HepG2 (cell line): ENCODE data around the gene HLA-DOA. TPM values are rescaled to one million over a fixed set of nuclear protein-coding genes. Genes with fewer than 3 reads are reported as not detected.

ENCODE experiments used
- EP300 ChIP-seq, 3 experiments: sonication (generic) in 1 of 3; formaldehyde crosslinking in 1 of 3; IDR thresholded peaks; 2 replicates each; pipeline versions ENCODE4 v1.5.1 to v1.6.1; 2011 to 2020; ENCODE audit warnings: low read depth in 2 of 3, low read length in 2 of 3, borderline replicate concordance in 1 of 3, improper control_type of control experiment in 1 of 3, mild to moderate bottlenecking in 1 of 3, missing genetic modification reagents in 1 of 3, moderate library complexity in 1 of 3
- FOXK1 ChIP-seq: sonication (generic); formaldehyde crosslinking; IDR thresholded peaks from 2 replicates; pipeline ENCODE4 v1.4.0; 2020; ENCODE audit warnings: low read depth, missing genetic modification reagents, borderline replicate concordance
- FOXO1 ChIP-seq: sonication (generic); formaldehyde crosslinking; IDR thresholded peaks from 2 replicates; pipeline ENCODE4 v1.4.0; 2020; ENCODE audit warnings: missing genetic modification reagents
- KDM6A ChIP-seq: IDR thresholded peaks from 2 replicates; pipeline ENCODE4 v1.6.1; 2016; ENCODE audit warnings: low read depth
- MYC ChIP-seq: sonication (generic); formaldehyde crosslinking; IDR thresholded peaks from 2 replicates; pipeline ENCODE4 v1.9.0; 2021; ENCODE audit warnings: missing genetic modification reagents, borderline replicate concordance
- MZF1 ChIP-seq: sonication (generic); formaldehyde crosslinking; IDR thresholded peaks from 2 replicates; pipeline ENCODE4 v1.8.1; 2023; ENCODE audit warnings: mild to moderate bottlenecking, missing genetic modification reagents, borderline replicate concordance
- NFYC ChIP-seq: IDR thresholded peaks from 2 replicates; pipeline ENCODE4 v1.6.1; 2016; ENCODE audit warnings: missing genetic modification reagents, missing compliant biosample characterization
- NR3C1 ChIP-seq: sonication (generic); formaldehyde crosslinking; IDR thresholded peaks from 2 replicates; pipeline ENCODE4 v1.4.0; 2020; ENCODE audit warnings: missing genetic modification reagents
- PHF5A ChIP-seq: IDR thresholded peaks from one replicate; pipeline ENCODE4 v1.6.1; 2018; ENCODE audit warnings: low read depth, missing genetic modification reagents; ENCODE audit not compliant: unreplicated experiment
- RBM39 ChIP-seq: fragments of 200-400 bp; formaldehyde crosslinking; IDR thresholded peaks from one replicate; pipeline ENCODE4 v1.6.1; 2018; ENCODE audit warnings: antibody characterized with exemption, mild to moderate bottlenecking, low read depth, low read length; ENCODE audit not compliant: poor library complexity, severe bottlenecking
- ZFP37 ChIP-seq: sonication (generic); formaldehyde crosslinking; IDR thresholded peaks from 2 replicates; pipeline ENCODE4 v1.4.0; 2020; ENCODE audit warnings: missing genetic modification reagents, borderline replicate concordance
- ZNF205 ChIP-seq: IDR thresholded peaks from 2 replicates; pipeline ENCODE4 v1.6.1; 2018; ENCODE audit warnings: missing biosample characterization, missing genetic modification reagents
- ZNF530 ChIP-seq: sonication (generic); formaldehyde crosslinking; IDR thresholded peaks from 2 replicates; pipeline ENCODE4 v1.5.0; 2020; ENCODE audit warnings: low read depth, mild to moderate bottlenecking, missing genetic modification reagents
- ZNF558 ChIP-seq: sonication (generic); formaldehyde crosslinking; IDR thresholded peaks from 2 replicates; pipeline ENCODE4 v1.9.0; 2022; ENCODE audit warnings: mild to moderate bottlenecking, missing genetic modification reagents, borderline replicate concordance
- ZNF775 ChIP-seq: sonication (generic); formaldehyde crosslinking; IDR thresholded peaks from 2 replicates; pipeline ENCODE4 v1.4.0; 2020; ENCODE audit warnings: missing genetic modification reagents, mild to moderate bottlenecking, moderate library complexity, borderline replicate concordance
- ZNF83 ChIP-seq: sonication (generic); formaldehyde crosslinking; IDR thresholded peaks from 2 replicates; pipeline ENCODE4 v1.4.0; 2020; ENCODE audit warnings: missing genetic modification reagents, mild to moderate bottlenecking, borderline replicate concordance
- polyA plus RNA-seq, 8 experiments: library from polyadenylated mRNA; depleted of rRNA in 3 of 8; stranded (reverse) in 7 of 8; unstranded in 1 of 8; fragments of >200 nt; fragmentation: Illumina TruSeq in 4 of 8; extraction: Trizol in 4 of 8; gene quantifications; 2 replicates each; pipeline versions ENCODE4 v1.2.1 to v1.2.3, GENCODE V29; 2011 to 2016; ENCODE audit warnings: low read depth in 4 of 8, missing spikeins in 1 of 8, mixed read lengths in 1 of 8; ENCODE audit not compliant: insufficient read depth in 1 of 8
- total RNA-seq, 5 experiments: library from RNA; depleted of rRNA; stranded (reverse); fragments of >200 nt; fragmentation: Illumina TruSeq; extraction: Trizol; gene quantifications; 2 replicates each; pipeline ENCODE4 v1.2.3, GENCODE V29; 2016; ENCODE audit warnings: low read depth in 1 of 5
- TF ChIP-seq, protein P1 (sequence below): sonication (generic); formaldehyde crosslinking; IDR thresholded peaks from 2 replicates; pipeline ENCODE4 v1.4.0; 2020; ENCODE audit warnings: missing genetic modification reagents, borderline replicate concordance
- TF ChIP-seq, protein P2 (sequence below): sonication (generic); formaldehyde crosslinking; IDR thresholded peaks from 2 replicates; pipeline ENCODE4 v1.4.0; 2020; ENCODE audit warnings: mild to moderate bottlenecking, missing genetic modification reagents
- TF ChIP-seq, protein P3 (sequence below): sonication (generic); formaldehyde crosslinking; IDR thresholded peaks from 2 replicates; pipeline ENCODE4 v1.4.0; 2020; ENCODE audit warnings: missing genetic modification reagents
- TF ChIP-seq, protein P4 (sequence below): sonication (generic); formaldehyde crosslinking; IDR thresholded peaks from 2 replicates; pipeline ENCODE4 v1.5.0; 2020; ENCODE audit warnings: mild to moderate bottlenecking, missing genetic modification reagents

HLA-DOA gene
- total and polyA plus RNA-seq, 2 of the 13 experiments (the other 11 are each of a cell fraction or from before 2014, with no cell fraction given), result 0.03 to 0.09 TPM

DNA sequence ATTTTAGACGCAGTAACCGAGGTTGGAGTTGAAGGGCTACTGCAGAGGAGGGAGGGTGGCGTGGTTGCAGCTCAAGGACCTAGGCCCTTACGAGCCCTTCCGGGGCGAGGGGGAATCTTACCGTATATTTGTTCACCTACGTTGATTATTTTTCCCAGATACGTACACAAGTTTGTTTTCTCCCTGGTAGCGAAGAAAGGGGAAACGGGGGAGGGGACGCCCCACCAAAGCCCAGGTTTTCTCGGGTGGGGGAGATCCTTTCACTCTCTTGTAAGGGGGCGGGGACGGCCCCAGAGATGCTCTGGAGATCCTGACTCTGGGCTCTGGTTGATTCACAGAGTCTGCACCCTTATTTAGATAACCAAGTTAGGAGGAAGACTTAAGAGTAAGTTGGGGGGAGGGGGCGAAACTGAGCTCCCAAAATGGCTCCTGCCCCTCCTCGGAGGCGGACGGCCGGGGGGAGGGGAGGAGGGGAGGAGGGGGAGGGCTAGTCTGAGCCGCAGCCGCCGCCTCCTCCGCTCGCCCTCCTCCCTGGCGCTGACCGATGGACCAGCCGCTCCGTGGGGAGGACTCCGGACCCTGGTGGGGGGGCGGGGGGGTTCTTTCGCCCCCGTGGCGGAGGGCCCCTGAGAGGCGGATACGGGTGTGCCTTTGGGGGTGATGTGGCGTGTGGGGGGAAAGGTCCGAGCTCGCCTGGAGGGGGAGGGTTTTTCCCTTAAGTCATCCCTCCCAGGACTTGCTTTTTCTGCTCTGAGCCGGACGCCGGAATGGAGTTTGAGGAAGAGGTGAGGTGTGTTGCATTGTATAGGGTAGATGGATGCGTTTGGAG lies 38.8 kb downstream of the HLA-DOA start (continued):
- TF ChIP-seq, protein P1, sequence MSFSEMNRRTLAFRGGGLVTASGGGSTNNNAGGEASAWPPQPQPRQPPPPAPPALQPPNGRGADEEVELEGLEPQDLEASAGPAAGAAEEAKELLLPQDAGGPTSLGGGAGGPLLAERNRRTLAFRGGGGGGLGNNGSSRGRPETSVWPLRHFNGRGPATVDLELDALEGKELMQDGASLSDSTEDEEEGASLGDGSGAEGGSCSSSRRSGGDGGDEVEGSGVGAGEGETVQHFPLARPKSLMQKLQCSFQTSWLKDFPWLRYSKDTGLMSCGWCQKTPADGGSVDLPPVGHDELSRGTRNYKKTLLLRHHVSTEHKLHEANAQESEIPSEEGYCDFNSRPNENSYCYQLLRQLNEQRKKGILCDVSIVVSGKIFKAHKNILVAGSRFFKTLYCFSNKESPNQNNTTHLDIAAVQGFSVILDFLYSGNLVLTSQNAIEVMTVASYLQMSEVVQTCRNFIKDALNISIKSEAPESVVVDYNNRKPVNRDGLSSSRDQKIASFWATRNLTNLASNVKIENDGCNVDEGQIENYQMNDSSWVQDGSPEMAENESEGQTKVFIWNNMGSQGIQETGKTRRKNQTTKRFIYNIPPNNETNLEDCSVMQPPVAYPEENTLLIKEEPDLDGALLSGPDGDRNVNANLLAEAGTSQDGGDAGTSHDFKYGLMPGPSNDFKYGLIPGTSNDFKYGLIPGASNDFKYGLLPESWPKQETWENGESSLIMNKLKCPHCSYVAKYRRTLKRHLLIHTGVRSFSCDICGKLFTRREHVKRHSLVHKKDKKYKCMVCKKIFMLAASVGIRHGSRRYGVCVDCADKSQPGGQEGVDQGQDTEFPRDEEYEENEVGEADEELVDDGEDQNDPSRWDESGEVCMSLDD (CRISPR knock-in tag), result no peak
- no peak for TF ChIP-seq ZNF775 (CRISPR knock-in tag)
- TF ChIP-seq FOXK1, result peak; percentile 27; the same call in 1 of the 2 replicates
- TF ChIP-seq ZNF530 (CRISPR knock-in tag), result no peak
- TF ChIP-seq NR3C1 (CRISPR knock-in tag), result no peak
- TF ChIP-seq ZFP37 (CRISPR knock-in tag), result no peak
- no peak for TF ChIP-seq MZF1 (CRISPR knock-in tag)
- TF ChIP-seq, protein P2, sequence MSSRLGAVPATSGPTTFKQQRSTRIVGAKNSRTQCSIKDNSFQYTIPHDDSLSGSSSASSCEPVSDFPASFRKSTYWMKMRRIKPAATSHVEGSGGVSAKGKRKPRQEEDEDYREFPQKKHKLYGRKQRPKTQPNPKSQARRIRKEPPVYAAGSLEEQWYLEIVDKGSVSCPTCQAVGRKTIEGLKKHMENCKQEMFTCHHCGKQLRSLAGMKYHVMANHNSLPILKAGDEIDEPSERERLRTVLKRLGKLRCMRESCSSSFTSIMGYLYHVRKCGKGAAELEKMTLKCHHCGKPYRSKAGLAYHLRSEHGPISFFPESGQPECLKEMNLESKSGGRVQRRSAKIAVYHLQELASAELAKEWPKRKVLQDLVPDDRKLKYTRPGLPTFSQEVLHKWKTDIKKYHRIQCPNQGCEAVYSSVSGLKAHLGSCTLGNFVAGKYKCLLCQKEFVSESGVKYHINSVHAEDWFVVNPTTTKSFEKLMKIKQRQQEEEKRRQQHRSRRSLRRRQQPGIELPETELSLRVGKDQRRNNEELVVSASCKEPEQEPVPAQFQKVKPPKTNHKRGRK (CRISPR knock-in tag), result no peak
- no peak; the same call in 1 of the 2 replicates for TF ChIP-seq NFYC (CRISPR knock-in tag)
- TF ChIP-seq, protein P3, sequence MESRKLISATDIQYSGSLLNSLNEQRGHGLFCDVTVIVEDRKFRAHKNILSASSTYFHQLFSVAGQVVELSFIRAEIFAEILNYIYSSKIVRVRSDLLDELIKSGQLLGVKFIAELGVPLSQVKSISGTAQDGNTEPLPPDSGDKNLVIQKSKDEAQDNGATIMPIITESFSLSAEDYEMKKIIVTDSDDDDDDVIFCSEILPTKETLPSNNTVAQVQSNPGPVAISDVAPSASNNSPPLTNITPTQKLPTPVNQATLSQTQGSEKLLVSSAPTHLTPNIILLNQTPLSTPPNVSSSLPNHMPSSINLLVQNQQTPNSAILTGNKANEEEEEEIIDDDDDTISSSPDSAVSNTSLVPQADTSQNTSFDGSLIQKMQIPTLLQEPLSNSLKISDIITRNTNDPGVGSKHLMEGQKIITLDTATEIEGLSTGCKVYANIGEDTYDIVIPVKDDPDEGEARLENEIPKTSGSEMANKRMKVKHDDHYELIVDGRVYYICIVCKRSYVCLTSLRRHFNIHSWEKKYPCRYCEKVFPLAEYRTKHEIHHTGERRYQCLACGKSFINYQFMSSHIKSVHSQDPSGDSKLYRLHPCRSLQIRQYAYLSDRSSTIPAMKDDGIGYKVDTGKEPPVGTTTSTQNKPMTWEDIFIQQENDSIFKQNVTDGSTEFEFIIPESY, result no peak
- TF ChIP-seq EP300 (IDR thresholded peaks at IDR 0.05; ENCODE audit: low read depth in 2 of 2, low read length in 2 of 2), result peak in 1 of 2 experiments; percentile 50; a peak in 1 of 4 replicates
- 0 out of 2 replicates have a peak, but pooled peaks have one; percentile 13 for TF ChIP-seq EP300 (CRISPR knock-in tag; IDR thresholded peaks at IDR 0.05; ENCODE audit: borderline replicate concordance)
- TF ChIP-seq ZNF83 (CRISPR knock-in tag), result no peak
- no peak for TF ChIP-seq ZNF558 (CRISPR knock-in tag)
- TF ChIP-seq FOXO1 (CRISPR knock-in tag), result no peak
- no peak for TF ChIP-seq PHF5A
- TF ChIP-seq ZNF205 (CRISPR knock-in tag), result no peak
- TF ChIP-seq RBM39, result no peak
- TF ChIP-seq MYC (CRISPR knock-in tag), result no peak; the same call in 1 of the 2 replicates
- 0 out of 2 replicates have a peak, but pooled peaks have one; percentile 20 for TF ChIP-seq KDM6A (CRISPR knock-in tag)
- TF ChIP-seq, protein P4, sequence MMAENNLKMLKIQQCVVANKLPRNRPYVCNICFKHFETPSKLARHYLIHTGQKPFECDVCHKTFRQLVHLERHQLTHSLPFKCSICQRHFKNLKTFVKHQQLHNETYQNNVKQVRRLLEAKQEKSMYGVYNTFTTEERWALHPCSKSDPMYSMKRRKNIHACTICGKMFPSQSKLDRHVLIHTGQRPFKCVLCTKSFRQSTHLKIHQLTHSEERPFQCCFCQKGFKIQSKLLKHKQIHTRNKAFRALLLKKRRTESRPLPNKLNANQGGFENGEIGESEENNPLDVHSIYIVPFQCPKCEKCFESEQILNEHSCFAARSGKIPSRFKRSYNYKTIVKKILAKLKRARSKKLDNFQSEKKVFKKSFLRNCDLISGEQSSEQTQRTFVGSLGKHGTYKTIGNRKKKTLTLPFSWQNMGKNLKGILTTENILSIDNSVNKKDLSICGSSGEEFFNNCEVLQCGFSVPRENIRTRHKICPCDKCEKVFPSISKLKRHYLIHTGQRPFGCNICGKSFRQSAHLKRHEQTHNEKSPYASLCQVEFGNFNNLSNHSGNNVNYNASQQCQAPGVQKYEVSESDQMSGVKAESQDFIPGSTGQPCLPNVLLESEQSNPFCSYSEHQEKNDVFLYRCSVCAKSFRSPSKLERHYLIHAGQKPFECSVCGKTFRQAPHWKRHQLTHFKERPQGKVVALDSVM, result no peak
